IMR-90 (cell line): ENCODE measurements around the gene NCAPH2. TPM values are rescaled to one million over a fixed set of nuclear protein-coding genes. Genes with fewer than 3 reads are reported as not detected.

Source experiments
- ATAC-seq: fragments of 200-7000 bp; cut with Tn5 transposase; 2 replicates; pipeline ENCODE4 v1.9.1; 2020; ENCODE audit warnings: low read depth, mild to moderate bottlenecking, moderate library complexity
- BruUV-seq: library from RNA; stranded (reverse); fragments of 400-500 nt; replicated peaks from 2 replicates; lab custom pipeline; 2021; lab: Mats Ljungman, UMichigan
- CTCF ChIA-PET: fragments of 300-600 bp; formaldehyde crosslinking; extraction: SDS; loops from one replicate; lab custom pipeline; 2021; ENCODE audit warnings: antibody characterized with exemption; lab: Yijun Ruan, JAX
- POLR2A ChIA-PET: fragments of 300-600 bp; sonication (Branson Sonifier 250); formaldehyde crosslinking; loops from one replicate; lab custom pipeline; 2022; ENCODE audit warnings: antibody characterized with exemption; ENCODE audit not compliant: unreplicated experiment; lab: Charles Lee
- DNase-seq: peaks from one replicate; pipeline ENCODE4 v3.0.0; 2013
- H2AFZ ChIP-seq: replicated peaks from 2 replicates; pipeline ENCODE3; 2013; ENCODE audit warnings: low read length, mild to moderate bottlenecking; ENCODE audit not compliant: poor library complexity
- H2AK5ac ChIP-seq: 2 replicates; pipeline ENCODE4 v1.6.1; 2013; ENCODE audit warnings: low read depth, low read length, inconsistent platforms
- H2AK9ac ChIP-seq: replicated peaks from 2 replicates; pipeline ENCODE3; 2013; ENCODE audit warnings: mild to moderate bottlenecking, low read depth, low read length, moderate library complexity; ENCODE audit not compliant: poor library complexity
- H2BK120ac ChIP-seq: 2 replicates; pipeline ENCODE4 v1.6.1; 2013; ENCODE audit warnings: low read depth, low read length, inconsistent platforms
- H2BK15ac ChIP-seq: 3 replicates; pipeline ENCODE4 v1.6.1; 2013; ENCODE audit warnings: low read depth, low read length, inconsistent platforms
- H2BK20ac ChIP-seq: 2 replicates; pipeline ENCODE4 v1.6.1; 2013; ENCODE audit warnings: low read depth, mild to moderate bottlenecking, inconsistent platforms, low read length, moderate library complexity
- H2BK5ac ChIP-seq: 2 replicates; pipeline ENCODE4 v1.6.1; 2013; ENCODE audit warnings: mild to moderate bottlenecking, low read depth, low read length, inconsistent platforms; ENCODE audit not compliant: poor library complexity, severe bottlenecking
- H3K14ac ChIP-seq: replicated peaks from 2 replicates; pipeline ENCODE4 v1.6.1; 2013; ENCODE audit warnings: low read depth, low read length, inconsistent platforms
- H3K18ac ChIP-seq: 2 replicates; pipeline ENCODE4 v1.6.1; 2013; ENCODE audit warnings: low read depth, low read length, control low read depth
- H3K23ac ChIP-seq: 2 replicates; pipeline ENCODE4 v1.6.1; 2013; ENCODE audit warnings: low read depth, low read length, inconsistent platforms
- H3K27ac ChIP-seq: 2 replicates; pipeline ENCODE4 v1.5.1; 2013; ENCODE audit warnings: mild to moderate bottlenecking, control low read depth, low read length; ENCODE audit not compliant: insufficient read depth
- H3K27me3 ChIP-seq: 2 replicates; pipeline ENCODE4 v1.6.1; 2013; ENCODE audit warnings: low read length; ENCODE audit not compliant: control insufficient read depth, insufficient read depth
- H3K36me3 ChIP-seq: 2 replicates; pipeline ENCODE4 v1.6.1; 2013; ENCODE audit warnings: low read length, mixed read lengths; ENCODE audit not compliant: control insufficient read depth, insufficient read depth
- H3K4ac ChIP-seq: 2 replicates; pipeline ENCODE4 v1.6.1; 2013; ENCODE audit warnings: low read depth, low read length, inconsistent platforms
- H3K4me1 ChIP-seq: 2 replicates; pipeline ENCODE4 v1.6.1; 2013; ENCODE audit warnings: low read length, mixed read lengths; ENCODE audit not compliant: control insufficient read depth, insufficient read depth
- H3K4me2 ChIP-seq: 2 replicates; pipeline ENCODE4 v1.6.1; 2013; ENCODE audit warnings: low read depth, mild to moderate bottlenecking, control low read depth, low read length, moderate library complexity
- H3K4me3 ChIP-seq: 2 replicates; pipeline ENCODE4 v1.5.1; 2013; ENCODE audit warnings: low read depth, mild to moderate bottlenecking, control low read depth, low read length, moderate library complexity; ENCODE audit not compliant: insufficient read depth
- H3K56ac ChIP-seq: 2 replicates; pipeline ENCODE4 v1.6.1; 2013; ENCODE audit warnings: low read length, inconsistent platforms; ENCODE audit not compliant: insufficient read depth; ENCODE audit errors: extremely low read depth
- H3K79me1 ChIP-seq, 2 experiments: 2 replicates each; pipeline ENCODE4 v1.6.1; 2013; ENCODE audit warnings: low read length in 2 of 2, inconsistent platforms in 1 of 2, low read depth in 1 of 2
- H3K9ac ChIP-seq: 2 replicates; pipeline ENCODE4 v1.6.1; 2013; ENCODE audit warnings: low read depth, low read length, control low read depth
- H3K9me1 ChIP-seq: 2 replicates; pipeline ENCODE4 v1.6.1; 2013; ENCODE audit warnings: low read length, inconsistent platforms; ENCODE audit not compliant: insufficient read depth
- H3K9me3 ChIP-seq: 2 replicates; pipeline ENCODE4 v1.6.1; 2013; ENCODE audit warnings: low read length; ENCODE audit not compliant: control insufficient read depth, insufficient read depth
- H4K20me1 ChIP-seq: 2 replicates; pipeline ENCODE4 v1.6.1; 2013; ENCODE audit warnings: low read length, inconsistent platforms; ENCODE audit not compliant: insufficient read depth
- H4K5ac ChIP-seq: 2 replicates; pipeline ENCODE4 v1.6.1; 2013; ENCODE audit warnings: mild to moderate bottlenecking, low read depth, low read length, control low read depth
- H4K8ac ChIP-seq, 2 experiments: 2 replicates each; pipeline ENCODE4 v1.6.1; 2013; ENCODE audit warnings: low read depth in 2 of 2, low read length in 2 of 2, control low read depth in 1 of 2, inconsistent platforms in 1 of 2
- H4K91ac ChIP-seq: 2 replicates; pipeline ENCODE4 v1.6.1; 2013; ENCODE audit warnings: low read depth, low read length, inconsistent platforms; ENCODE audit not compliant: insufficient read depth
- BHLHE40 ChIP-seq: fragments of 150-350 bp; IDR thresholded peaks from 2 replicates; pipeline ENCODE4 v1.6.1; 2016; ENCODE audit warnings: mild to moderate bottlenecking, low read depth, low read length
- CEBPB ChIP-seq: IDR thresholded peaks from 2 replicates; pipeline ENCODE4 v1.6.1; 2012; ENCODE audit warnings: low read depth, low read length, improper control_type of control experiment
- CHD1 ChIP-seq: IDR thresholded peaks from 2 replicates; pipeline ENCODE4 v1.6.1; 2012; ENCODE audit warnings: low read depth, low read length, improper control_type of control experiment
- CTCF ChIP-seq: conservative IDR thresholded peaks from 2 replicates; pipeline ENCODE4 v1.5.1; 2012; ENCODE audit warnings: mild to moderate bottlenecking, low read depth, low read length, improper control_type of control experiment
- ELK1 ChIP-seq: fragments of 150-350 bp; IDR thresholded peaks from 2 replicates; pipeline ENCODE4 v1.6.1; 2016; ENCODE audit warnings: low read depth, mild to moderate bottlenecking, low read length, moderate library complexity, borderline replicate concordance
- FOS ChIP-seq: fragments of 150-350 bp; IDR thresholded peaks from 2 replicates; pipeline ENCODE4 v1.6.1; 2016; ENCODE audit warnings: low read depth, low read length
- MAFK ChIP-seq: IDR thresholded peaks from 2 replicates; pipeline ENCODE4 v1.6.1; 2012; ENCODE audit warnings: low read depth, low read length, improper control_type of control experiment
- MAZ ChIP-seq: IDR thresholded peaks from 2 replicates; pipeline ENCODE4 v1.6.1; 2012; ENCODE audit warnings: low read depth, mild to moderate bottlenecking, low read length, improper control_type of control experiment, moderate library complexity, borderline replicate concordance
- MXI1 ChIP-seq: IDR thresholded peaks from 2 replicates; pipeline ENCODE4 v1.6.1; 2012; ENCODE audit warnings: low read depth, mild to moderate bottlenecking, low read length, moderate library complexity, borderline replicate concordance
- POLR2A ChIP-seq: IDR thresholded peaks from 2 replicates; pipeline ENCODE4 v1.6.1; 2012; ENCODE audit warnings: mild to moderate bottlenecking, low read depth, low read length
- RAD21 ChIP-seq: IDR thresholded peaks from 2 replicates; pipeline ENCODE4 v1.6.1; 2012; ENCODE audit warnings: low read length, improper control_type of control experiment
- USF2 ChIP-seq: fragments of 150-350 bp; IDR thresholded peaks from 2 replicates; pipeline ENCODE4 v1.6.1; 2017; ENCODE audit warnings: mild to moderate bottlenecking, antibody characterized with exemption, low read length, low read depth
- WGBS, 2 experiments: methylation state at CpG; one replicate each; pipeline versions ENCODE4 v1.1.5 to v1.1.7; 2013; ENCODE audit warnings: missing lambda C conversion rate in 2 of 2; ENCODE audit not compliant: insufficient read length in 1 of 2; ENCODE audit errors: extremely low coverage in 2 of 2; 5-methylcytosine and 5-hydroxymethylcytosine counted together
- dilution Hi-C: fragments of 300-500 bp; cut with HindIII; formaldehyde crosslinking; loops from one replicate; pipeline ENCODE4 v1.14.3; 2018; ENCODE audit warnings: low sequenced_read_pairs; ENCODE audit not compliant: unreplicated experiment
- in situ Hi-C: fragments of 300-500 bp; cut with MboI; formaldehyde crosslinking; loops from 3 replicates; pipeline ENCODE4 v1.14.3; 2019; ENCODE audit warnings: low sequenced_read_pairs, inconsistent platforms, mixed read lengths
- intact Hi-C: fragments of 100-400 bp; cut with micrococcal nuclease; formaldehyde crosslinking; loops from 2 replicates; pipeline ENCODE4 v1.10.0; 2022
- polyA plus RNA-seq, 3 experiments: library from polyadenylated mRNA; depleted of rRNA; stranded (reverse); fragments of >200 nt; gene quantifications; 2 replicates each; pipeline ENCODE4 v1.2.3, GENCODE V29; 2012; ENCODE audit warnings: low replicate concordance in 1 of 3
- total RNA-seq: library from RNA; depleted of rRNA; stranded (reverse); fragments of >200 nt; gene quantifications from 2 replicates; pipeline ENCODE4 v1.2.3, GENCODE V29; 2012

Gene NCAPH2
- total and polyA plus RNA-seq, 2 of the 4 experiments (the other 2 are of a cell fraction): 30.2 to 38.5 TPM

- in situ Hi-C loops: no loop called here
- no peak overlapping the region for H3K4me3 ChIP-seq
- H3K9me1 ChIP-seq: peaks cover 12% of the 10 kb centered on the region
- intact Hi-C loops: no loop called here
- 100% methylated on average over 3 of the region's 16 CpGs; no CpG with 5 or more reads in 1 of the 2 experiments for whole genome bisulfite sequencing, 2 experiments
- peaks cover 11 to 40% of the 10 kb centered on the region in 2 experiments for H3K79me1 ChIP-seq
- no peak overlapping the region for H2BK15ac ChIP-seq
- H3K56ac ChIP-seq: no peak overlapping the region
- H3K27me3 ChIP-seq: no peaks in the 10 kb centered on the region
- ATAC-seq: no peak
- TF ChIP-seq ELK1 (no peak), MXI1 (no peak), CEBPB (no peak), MAZ (no peak), POLR2A (no peak), CTCF (no peak), CHD1 (no peak), MAFK (no peak), FOS (no peak), USF2 (no peak), RAD21 (no peak), BHLHE40 (no peak)
- H3K9ac ChIP-seq: no peak overlapping the region
- dilution Hi-C loops: no loop called here
- H4K91ac ChIP-seq: no peak overlapping the region
- no peak overlapping the region for H3K4me2 ChIP-seq
- H2AFZ ChIP-seq: no peak overlapping the region
- CTCF ChIA-PET: no interaction called here
- POLR2A ChIA-PET: no interaction called here
- H2BK120ac ChIP-seq: no peak overlapping the region
- H2AK9ac ChIP-seq: no peak overlapping the region
- H2BK20ac ChIP-seq: no peak overlapping the region
- peaks cover 34% of the 10 kb centered on the region for H3K36me3 ChIP-seq
- H3K4me1 ChIP-seq: peaks cover 13% of the 10 kb centered on the region
- H3K4ac ChIP-seq: no peak overlapping the region
- peaks cover 19% of the 10 kb centered on the region for H4K20me1 ChIP-seq
- no peak overlapping the region for H2AK5ac ChIP-seq
- H3K14ac ChIP-seq: no peak overlapping the region
- H3K9me3 ChIP-seq: no peaks in the 10 kb centered on the region
- no peak overlapping the region for H3K27ac ChIP-seq
- no peak overlapping the region for H4K5ac ChIP-seq
- no peak overlapping the region for H3K18ac ChIP-seq
- no TSS peak for BruUV-seq
- no peak overlapping the region for H3K23ac ChIP-seq
- no peak for DNase-seq
- H4K8ac ChIP-seq: no peak overlapping the region
- H2BK5ac ChIP-seq: no peak overlapping the region
Measured at GRCh38 chr22:50523458-50523805, 15.4 kb downstream of the NCAPH2 start.
